A204.1 (cell line): ENCODE data around the gene CCDC170.
"Not testable (repeated sequence)": the region's sequence is repeated elsewhere in the genome, so short reads cannot be mapped to it uniquely, and the experiment has no call there.

ENCODE experiments used
- FAIRE-seq: peaks from 2 replicates; lab custom pipeline; 2012; peaks lifted over from hg19 to GRCh38; lab: Jason Lieb, UNC

CCDC170 gene

GRCh38 chr6:151494235-151494935 is 568 bp downstream of the CCDC170 start:
- FAIRE-seq = no peak

GRCh38 chr6:151494936-151495320 is 1.1 kb downstream of the CCDC170 start:
- no peak for FAIRE-seq

- no peak for FAIRE-seq
These were observed 1.6 kb downstream of the CCDC170 start for GRCh38 chr6:151495380-151495779.

- FAIRE-seq = no peak
These were observed 4.1 kb downstream of the CCDC170 start for GRCh38 chr6:151497905-151498304.

GRCh38 chr6:151498327-151498726 is 4.5 kb downstream of the CCDC170 start:
- no peak for FAIRE-seq

GRCh38 chr6:151499551-151499950 is 5.7 kb downstream of the CCDC170 start:
- FAIRE-seq = no peak

GRCh38 chr6:151501511-151502136 is 7.8 kb downstream of the CCDC170 start:
- FAIRE-seq = no peak

- FAIRE-seq = no peak
These were observed 8.7 kb downstream of the CCDC170 start for GRCh38 chr6:151502499-151502898.

GRCh38 chr6:151506761-151507160 is 12.9 kb downstream of the CCDC170 start:
- no peak for FAIRE-seq

GRCh38 chr6:151509048-151509447 is 15.2 kb downstream of the CCDC170 start:
- no peak for FAIRE-seq

GRCh38 chr6:151512481-151512880 is 18.7 kb downstream of the CCDC170 start:
- no peak for FAIRE-seq

GRCh38 chr6:151514000-151514730 is 20.3 kb downstream of the CCDC170 start:
- FAIRE-seq = no peak

GRCh38 chr6:151518992-151519391 is 25.2 kb downstream of the CCDC170 start:
- FAIRE-seq = not testable (repeated sequence)

- FAIRE-seq = no peak
These were observed 29.2 kb downstream of the CCDC170 start for GRCh38 chr6:151523034-151523433.

- no peak for FAIRE-seq
These were observed 30.2 kb downstream of the CCDC170 start for GRCh38 chr6:151524059-151524458.

GRCh38 chr6:151534576-151534975 is 40.8 kb downstream of the CCDC170 start:
- FAIRE-seq = no peak

GRCh38 chr6:151535476-151536187 is 41.8 kb downstream of the CCDC170 start:
- no peak for FAIRE-seq

- FAIRE-seq = no peak
These were observed 42.3 kb downstream of the CCDC170 start for GRCh38 chr6:151536188-151536479.

GRCh38 chr6:151537556-151537955 is 43.7 kb downstream of the CCDC170 start:
- no peak for FAIRE-seq

GRCh38 chr6:151539506-151540268 is 45.9 kb downstream of the CCDC170 start:
- FAIRE-seq = no peak

- FAIRE-seq = no peak
These were observed 50.6 kb downstream of the CCDC170 start for GRCh38 chr6:151544453-151544852.

- not testable (repeated sequence) for FAIRE-seq
These were observed 51.1 kb downstream of the CCDC170 start for GRCh38 chr6:151544884-151545283.
